HTERT RPE-1 (cell line): ENCODE measurements around the gene GNA15.
"Not testable (repeated sequence)": the region's sequence is repeated elsewhere in the genome, so short reads cannot be mapped to it uniquely, and the experiment has no call there.

Experiments
- in situ Hi-C: fragments of 300-500 bp; cut with MboI; formaldehyde crosslinking; loops from 4 replicates; pipeline ENCODE4 v1.14.3; 2020; ENCODE audit warnings: low sequenced_read_pairs

The GNA15 gene

DNA sequence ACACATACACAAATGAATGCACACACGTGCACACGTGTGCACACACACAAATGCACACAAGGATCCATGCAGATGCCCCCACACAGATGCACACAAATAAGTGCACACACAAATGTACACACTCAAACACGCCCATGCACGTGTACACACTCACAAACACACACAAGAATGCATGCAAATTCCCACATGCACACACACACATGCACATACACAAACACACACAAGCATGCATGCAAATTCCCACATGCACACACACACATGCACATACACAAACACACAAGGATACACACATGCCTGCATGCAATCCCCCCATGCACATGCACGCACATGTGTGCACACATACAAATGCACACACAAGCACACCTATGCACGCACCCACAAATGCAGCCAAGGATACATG lies 13.3 kb downstream of the GNA15 start:
- in situ Hi-C loops: no loop called here

DNA sequence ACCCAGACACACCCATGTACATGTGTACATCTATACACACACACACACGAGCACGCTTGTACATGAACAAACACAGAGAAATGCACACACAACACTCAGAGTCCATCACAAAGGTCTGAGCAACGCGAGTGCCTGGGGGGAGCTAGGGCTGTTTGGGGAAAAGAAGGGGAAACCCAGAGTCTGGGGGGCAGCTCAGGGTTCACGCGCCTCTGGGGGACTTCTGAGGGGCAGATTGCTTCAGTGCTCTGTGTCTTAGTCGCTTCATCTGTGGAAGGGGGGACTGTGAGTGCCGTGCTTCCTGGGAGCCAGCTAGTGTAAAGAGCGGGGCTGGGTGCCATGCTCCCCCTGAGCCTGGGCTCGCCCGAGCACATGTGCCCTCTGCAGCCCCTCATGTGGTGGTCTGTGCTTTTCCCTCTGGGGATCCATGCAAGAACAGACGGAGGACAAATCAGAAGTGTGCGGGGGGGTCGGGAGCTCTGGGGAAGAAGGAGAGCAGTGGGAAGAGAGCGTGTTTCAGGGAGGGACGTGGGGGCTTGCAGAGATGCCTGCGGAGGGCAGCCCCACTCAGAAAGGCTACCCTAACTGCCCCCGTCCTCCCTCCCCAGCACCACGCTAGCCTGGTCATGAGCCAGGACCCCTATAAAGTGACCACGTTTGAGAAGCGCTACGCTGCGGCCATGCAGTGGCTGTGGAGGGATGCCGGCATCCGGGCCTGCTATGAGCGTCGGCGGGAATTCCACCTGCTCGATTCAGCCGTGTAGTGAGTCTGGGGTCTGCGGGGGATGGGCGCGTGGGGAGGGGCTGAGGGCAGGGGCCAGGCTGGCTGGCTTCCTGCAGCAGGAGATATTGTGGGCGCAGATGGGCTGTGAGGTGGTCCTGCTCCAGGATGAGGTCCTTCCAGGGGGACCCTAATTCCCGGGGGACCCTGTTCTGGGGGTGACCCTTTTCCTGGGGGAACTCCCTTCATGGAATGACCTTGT lies 14.0 kb downstream of the GNA15 start:
- in situ Hi-C loops: no loop called here

DNA sequence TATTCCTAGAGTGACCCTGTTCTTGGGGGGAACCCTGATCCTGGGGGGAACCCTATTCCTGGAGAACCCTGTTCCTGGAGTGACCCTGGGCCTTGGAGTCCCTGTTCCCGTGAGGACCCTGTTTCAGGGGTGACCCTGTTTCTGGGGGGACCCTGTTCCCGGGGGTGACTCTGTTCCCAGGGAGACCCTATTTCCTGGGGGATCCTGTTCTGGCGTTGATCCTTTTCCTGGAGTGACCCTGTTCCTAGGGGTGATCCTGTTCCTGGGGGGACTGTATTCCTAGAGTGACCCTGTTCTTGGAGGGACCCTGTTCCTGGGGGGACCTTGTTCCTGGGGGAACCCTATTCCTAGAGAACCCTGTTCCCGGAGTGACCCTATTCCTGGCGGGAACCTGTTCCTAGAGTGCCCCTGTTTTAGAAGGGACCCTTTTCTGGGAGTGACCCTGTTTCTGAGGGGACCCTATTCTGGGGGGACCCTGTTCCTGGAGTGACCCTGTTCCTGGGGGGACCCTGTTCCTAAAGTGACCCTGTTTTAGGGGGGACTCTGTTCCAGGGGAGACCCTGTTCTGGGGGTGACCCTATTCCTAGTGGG lies 15.0 kb downstream of the GNA15 start:
- in situ Hi-C loops: no loop called here

- in situ Hi-C loops: no loop called here
Observed at GRCh38 chr19:3151563-3152418, 16.0 kb downstream of the GNA15 start.

DNA sequence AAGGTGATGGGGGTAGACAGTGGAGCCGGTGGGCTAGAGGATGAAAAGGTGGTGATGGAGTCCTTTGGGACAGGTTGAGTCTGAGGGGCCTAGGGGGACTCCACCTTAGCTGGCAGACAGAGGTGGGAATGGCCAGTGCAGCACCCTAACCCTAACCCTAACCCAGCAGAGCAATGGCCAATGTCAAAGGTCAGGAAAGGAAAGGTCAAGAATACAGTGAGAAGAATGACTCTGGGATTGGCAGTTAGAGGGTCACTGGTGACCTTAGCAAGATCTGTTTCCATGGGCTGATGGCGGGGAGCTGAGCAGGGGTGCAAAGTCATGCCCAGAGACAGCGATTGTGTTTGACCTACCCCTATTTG lies 16.6 kb downstream of the GNA15 start:
- in situ Hi-C loops: no loop called here

DNA sequence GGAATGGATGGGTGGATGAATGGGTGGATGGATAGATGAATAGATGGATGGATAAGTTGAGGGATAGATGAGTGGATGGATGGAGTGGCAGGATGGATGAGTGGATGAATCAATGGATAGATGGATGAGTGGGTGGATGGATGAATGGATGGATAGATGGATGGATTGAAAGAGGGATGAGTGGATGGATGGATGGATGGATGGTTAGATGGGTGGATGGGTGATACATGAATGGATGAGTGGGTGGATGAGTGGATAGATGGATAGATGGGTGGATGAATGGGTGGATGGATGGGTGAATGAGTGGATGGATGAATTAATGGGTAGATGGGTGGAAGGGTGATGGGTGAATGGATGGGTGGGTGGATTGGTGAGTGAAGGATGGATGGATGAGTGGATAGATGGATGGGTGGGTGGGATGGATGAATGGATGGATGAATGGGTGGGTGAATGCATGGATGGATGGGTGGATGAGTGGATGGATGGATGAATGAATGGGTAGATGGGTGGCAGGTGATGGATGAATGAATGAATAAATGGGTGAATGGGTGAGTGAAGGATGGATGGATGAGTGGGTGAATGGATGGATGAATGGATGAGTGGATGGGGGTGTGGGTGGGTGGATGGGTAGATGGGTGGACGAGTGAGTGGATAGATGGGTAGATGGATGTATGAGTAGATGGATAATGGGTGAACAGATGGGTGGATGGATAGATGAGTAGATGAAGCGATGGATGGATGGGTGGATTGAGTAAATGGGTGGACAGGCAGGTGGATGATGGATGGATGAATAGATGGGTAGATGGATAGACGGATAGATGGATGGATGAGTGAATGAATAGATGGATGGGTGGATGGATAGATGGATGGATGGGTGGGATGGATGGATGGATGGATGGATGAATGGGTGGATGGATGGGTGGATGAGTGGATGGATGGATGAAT lies 17.7 kb downstream of the GNA15 start:
- in situ Hi-C loops: no loop called here

DNA sequence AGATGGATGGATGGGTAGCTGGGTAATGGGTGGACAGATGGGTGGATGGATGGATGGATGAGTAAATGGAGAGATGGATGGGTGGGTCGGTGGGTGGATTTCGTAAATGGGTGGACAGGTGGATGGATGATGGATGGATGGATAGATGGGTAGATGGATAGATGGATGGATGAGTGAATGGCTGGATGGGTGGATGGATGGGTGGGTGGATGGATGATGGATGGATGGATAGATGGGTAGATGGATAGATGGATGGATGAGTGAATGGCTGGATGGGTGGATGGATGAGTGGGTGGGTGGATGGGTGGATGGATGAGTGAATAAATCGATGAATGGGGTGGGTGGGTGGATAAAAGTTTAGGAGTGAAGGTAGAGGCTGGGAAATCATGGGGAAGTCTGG lies 18.6 kb downstream of the GNA15 start:
- in situ Hi-C loops: not testable (repeated sequence)

- in situ Hi-C loops: no loop called here
Observed at GRCh38 chr19:3154957-3155736, 19.3 kb downstream of the GNA15 start.

GRCh38 chr19:3157096-3157845 lies 21.4 kb downstream of the GNA15 start:
- in situ Hi-C loops: no loop called here

DNA sequence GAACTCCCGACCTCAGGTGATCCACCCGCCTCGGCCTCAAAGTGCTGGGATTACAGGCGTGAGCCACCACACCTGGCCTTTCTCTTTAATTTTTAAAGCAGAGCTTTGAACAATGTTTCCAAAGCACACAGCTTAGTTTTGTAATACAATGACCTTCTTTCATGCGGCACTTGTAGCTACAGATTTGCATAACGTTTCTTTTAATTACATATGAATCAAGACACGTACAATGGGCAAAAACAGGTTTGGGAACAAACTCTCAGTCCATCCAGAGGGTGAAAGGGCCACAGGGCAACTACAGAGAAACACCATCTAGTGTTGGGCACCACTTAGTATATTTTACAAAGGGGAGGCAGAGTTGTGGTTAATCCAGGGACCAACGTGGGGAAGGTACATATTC lies 23.7 kb downstream of the GNA15 start:
- in situ Hi-C loops: no loop called here

DNA sequence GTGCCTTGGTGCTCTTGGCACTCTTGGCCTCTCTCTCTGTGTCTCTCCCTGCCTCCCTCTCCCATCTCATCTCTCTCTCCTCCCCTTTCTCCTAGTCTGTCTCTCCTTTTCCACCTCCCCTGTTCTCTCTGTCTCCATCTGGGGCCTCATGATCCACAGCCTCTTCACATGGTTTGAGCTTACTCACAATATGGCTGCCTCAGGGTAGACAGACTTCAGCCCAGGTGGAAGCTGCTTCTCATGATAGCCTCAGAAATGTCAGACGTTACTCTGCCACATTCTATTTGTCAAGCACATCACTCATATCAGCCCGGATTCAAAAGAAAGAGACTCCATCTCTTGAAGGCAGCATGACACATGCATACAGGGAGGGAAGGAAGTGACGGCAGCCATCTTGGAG lies 24.4 kb downstream of the GNA15 start:
- in situ Hi-C loops: no loop called here

DNA sequence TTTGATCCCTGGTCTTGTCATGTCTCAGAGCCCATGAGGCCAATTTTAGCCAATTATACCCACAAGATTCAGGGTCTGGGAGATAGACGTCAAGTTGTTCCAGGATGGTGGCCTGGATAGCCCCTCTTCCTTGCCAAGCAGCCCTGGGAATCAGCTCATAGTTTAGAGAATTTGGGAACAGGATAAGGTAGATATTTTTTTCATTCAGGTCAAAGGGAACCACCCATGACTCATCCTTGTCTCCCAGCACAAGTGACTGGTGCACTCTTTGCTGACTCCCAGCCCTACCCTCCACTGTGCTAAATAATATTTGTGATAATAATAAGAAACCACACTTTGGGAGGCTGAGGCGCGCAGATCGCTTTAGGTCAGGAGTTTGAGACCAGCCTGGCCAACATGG lies 25.6 kb downstream of the GNA15 start:
- in situ Hi-C loops: no loop called here

- in situ Hi-C loops: no loop called here
Observed at GRCh38 chr19:3162418-3163229, 26.8 kb downstream of the GNA15 start.

DNA sequence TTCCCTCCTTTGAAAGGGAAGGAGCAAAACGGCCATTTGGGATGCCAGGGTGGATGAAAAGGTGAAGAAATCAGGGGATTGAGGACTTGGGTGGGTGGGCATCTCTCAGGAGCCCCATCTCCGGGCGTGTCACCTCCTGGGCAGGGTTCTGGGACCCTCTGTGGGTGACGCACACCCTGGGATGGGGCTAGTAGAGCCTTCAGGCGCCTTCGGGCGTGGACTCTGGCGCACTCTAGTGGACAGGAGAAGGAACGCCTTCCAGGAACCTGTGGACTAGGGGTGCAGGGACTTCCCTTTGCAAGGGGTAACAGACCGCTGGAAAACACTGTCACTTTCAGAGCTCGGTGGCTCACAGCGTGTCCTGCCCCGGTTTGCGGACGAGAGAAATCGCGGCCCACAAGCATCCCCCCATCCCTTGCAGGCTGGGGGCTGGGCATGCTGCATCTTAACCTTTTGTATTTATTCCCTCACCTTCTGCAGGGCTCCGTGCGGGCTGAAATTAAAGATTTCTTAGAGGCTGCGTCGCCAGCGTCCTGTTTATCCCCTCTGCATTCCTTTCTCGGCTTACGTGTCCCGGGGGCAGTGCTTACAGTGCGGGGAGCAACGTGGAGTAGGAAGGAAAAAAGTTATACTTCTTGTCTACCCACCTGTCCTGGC lies 27.5 kb downstream of the GNA15 start:
- in situ Hi-C loops: no loop called here

DNA sequence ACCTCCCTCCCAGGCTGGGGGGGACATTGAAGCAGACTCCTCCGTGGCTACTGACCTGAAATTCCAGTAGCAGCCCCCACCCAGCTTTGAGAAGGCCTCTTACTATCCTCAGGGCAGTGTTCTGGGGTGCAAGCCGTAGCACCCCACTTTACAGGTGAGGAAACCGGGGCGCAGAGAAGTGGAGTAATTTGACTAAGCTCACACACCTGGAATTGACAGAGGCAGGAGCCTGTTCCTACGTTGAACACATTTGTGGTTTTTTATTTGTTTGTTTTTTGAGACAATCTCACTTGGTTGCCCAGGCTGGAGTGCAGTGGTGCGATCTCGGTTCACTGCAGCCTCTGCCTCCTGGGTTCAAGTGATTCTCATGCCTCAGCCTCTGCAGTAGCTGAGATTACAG lies 28.1 kb downstream of the GNA15 start:
- in situ Hi-C loops: no loop called here

GRCh38 chr19:3167533-3168272 lies 31.9 kb downstream of the GNA15 start:
- in situ Hi-C loops: no loop called here
